Measurements from ENCODE around the gene CREB3L2. TPM values are rescaled to one million over a fixed set of nuclear protein-coding genes. Genes with fewer than 3 reads are reported as not detected.
"Not testable (repeated sequence)": the region's sequence is repeated elsewhere in the genome, so short reads cannot be mapped to it uniquely, and the experiment has no call there.

The CREB3L2 gene
- polyA plus RNA-seq, 3 donors: 7.9 to 14.1 (median 11.5) TPM

DNA sequence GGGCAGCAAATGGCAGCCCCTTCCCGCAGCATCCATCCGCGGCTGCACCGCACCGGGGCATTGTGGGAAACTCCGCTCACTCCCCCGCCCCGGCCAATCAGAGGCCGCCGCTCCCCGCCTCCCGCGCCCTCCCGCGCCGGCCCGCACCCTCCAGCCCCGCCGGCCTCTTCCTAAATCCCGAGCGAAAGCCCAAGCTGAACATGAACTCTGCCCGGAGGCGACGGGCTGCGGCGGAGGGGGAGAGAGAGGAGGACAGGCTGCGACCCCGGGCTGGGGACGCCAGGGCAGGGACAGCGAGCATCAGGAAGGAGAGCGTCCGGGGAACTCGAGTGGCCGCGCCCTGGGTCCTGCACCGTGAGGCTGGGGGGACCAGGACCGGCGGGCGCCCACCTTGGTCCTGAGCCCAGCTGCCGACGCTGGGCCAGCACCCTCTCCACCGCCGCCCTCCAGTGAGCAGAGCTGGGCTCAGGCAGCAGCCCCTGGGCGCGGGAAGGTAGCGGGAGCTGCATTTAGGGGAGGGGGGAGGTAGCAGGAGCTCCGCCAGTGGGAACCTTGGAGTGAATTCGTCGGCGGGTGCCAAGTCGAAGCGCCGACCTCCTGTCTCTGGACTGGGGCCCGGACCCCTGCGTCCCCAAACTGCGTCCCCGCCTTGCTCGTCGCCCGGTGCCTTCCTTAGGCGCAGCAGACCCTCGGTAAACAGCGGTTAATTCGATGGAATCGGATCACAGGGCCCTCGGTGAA, 154.9 kb downstream of the CREB3L2 start, which contains the start of gene DGKI:
Gene DGKI, minus strand, starts transcription at position 148 of the 741 bp plus-strand sequence.
- WGBS, 3 donors: 2 to 3% (median 2%) methylated on average over 54 to 66 of the region's 66 CpGs
- no peak within 1 kb of the TSS for H3K27ac ChIP-seq (ENCODE audit: low read depth, low read length)

DNA sequence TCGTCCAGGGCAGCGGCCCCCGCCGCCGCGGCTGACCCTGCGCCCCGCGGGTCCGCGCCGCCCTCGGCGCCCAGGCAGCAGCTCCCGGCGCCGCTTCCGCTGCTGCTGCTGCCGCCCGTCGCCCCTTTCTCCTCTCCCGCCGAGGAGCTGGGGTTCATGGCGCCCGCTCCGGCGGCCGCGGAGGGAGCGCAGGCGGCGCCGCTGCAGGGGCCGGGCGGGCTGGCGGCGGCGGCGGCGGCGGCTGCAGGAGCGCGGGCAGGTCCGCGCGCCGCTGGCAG, 155.4 kb downstream of the CREB3L2 start:
- H3K27ac ChIP-seq (ENCODE audit: low read depth, low read length): no peak overlapping the region
- WGBS, 3 donors: 0% methylated on average over 19 to 47 of the region's 47 CpGs

DNA sequence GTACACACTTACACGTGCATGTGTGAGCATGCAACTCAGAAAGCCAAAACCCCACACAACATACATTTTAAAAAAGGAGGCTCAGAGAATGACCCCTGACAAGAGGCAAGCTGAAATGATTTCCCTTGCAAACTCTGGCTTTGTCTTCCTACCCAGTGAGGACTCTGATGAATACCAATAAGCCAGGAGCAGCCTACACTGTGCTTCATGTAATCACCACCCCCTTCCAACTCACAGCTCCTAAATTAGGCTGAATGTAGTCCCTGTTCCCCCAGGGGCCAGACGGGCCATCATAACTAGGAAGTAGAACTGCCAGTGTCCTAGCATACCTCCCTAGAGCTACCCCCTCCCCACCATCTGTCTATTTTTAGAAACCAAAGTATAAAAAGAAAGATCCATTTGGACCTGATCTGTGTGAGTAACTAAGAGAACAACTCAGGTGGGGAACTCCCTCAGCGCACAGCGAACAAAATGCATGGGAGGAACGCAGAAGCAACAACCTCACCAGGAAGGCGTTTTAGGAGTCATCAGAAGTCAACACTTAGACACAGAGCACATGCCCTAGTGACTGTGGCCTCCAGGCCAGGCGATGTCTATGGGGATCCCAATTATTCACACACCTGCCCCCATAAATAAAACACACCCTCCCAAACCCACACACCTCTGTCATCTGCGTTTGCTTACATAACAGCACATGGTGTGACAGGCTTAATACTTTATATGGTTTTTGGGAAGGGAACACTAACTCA, 157.0 kb downstream of the CREB3L2 start:
- 81 to 85% (median 84%) methylated on average over 8 of the region's 8 CpGs for WGBS, 3 donors

DNA sequence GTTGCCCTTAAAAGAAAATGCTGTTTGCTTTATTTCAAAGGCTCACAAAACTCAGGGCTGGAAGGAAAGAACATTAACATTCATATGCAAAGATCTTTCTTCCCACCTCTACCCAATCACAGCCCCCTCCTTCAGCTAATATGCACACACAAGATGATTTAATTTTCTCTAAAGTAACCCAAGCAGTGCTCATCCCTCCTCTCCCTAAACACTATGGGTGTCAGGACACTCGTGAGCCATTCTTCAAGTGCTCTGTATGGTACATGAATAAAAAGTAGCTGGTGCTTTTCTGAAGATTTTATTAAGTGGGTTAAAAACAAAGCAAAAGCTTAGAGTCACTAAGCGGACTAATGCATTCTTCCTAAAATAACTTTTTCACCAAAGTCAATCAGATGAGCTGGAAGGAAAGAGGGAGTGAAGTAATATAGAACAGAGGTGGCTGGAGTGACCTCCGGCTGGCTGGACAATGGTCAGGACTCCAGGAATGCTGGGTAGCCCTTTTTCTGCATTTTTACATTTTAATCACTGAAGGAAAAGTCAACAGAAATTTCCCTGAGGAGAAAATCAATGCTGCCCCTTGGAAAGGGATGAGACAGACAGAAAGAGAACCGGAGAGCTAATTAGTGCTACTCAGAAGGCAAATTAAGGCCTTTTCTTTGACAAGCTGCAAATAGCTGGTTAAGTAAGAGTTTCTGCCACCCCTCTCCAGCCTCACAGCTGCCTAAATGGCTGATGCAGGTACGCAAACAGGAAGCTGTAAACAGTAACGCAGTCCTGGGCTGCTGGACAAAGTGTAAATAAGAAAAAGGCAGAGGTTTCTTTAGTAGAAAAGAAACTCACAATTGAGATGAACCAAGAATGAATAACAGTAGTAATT, 161.7 kb downstream of the CREB3L2 start:
- H3K27ac ChIP-seq (ENCODE audit: low read depth, low read length): no peak overlapping the region
- WGBS, 3 donors: 69 to 76% (median 75%) methylated on average over 6 of the region's 6 CpGs

More for the DNA sequence above, 157.0 kb downstream of the CREB3L2 start:
- no peak overlapping the region for H3K27ac ChIP-seq (ENCODE audit: low read depth, low read length)

DNA sequence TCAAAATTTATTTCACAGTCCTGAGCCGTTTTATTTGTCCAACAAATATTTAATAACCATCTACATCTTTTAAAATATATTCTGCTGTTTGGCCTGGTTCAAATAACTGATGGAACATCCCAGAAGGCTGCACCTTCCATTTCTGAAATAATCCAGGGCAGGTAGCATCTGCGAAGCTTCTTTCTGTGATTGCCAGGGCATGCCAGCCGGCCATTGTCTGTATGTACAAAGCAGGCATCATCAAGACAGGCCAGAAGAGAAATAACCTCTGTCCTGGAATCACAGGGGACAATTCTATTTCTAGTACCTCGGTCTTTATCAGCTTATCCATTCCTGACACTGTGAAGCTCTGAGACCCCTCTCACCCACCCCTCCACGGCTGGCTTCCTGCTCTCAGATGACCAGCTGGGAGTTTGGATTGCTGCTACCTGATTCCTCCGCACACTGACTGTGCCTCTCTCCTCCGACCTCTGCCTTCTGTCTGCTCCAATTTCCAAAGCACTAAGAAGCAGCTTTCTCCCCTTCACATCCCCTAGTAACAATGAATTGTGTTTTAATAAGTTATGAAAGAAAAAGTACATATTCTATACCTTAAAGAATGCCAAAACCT, 163.1 kb downstream of the CREB3L2 start:
- 85 to 87% (median 86%) methylated on average over 7 of the region's 7 CpGs for WGBS, 3 donors
- no peak overlapping the region for H3K27ac ChIP-seq (ENCODE audit: low read depth, low read length)

DNA sequence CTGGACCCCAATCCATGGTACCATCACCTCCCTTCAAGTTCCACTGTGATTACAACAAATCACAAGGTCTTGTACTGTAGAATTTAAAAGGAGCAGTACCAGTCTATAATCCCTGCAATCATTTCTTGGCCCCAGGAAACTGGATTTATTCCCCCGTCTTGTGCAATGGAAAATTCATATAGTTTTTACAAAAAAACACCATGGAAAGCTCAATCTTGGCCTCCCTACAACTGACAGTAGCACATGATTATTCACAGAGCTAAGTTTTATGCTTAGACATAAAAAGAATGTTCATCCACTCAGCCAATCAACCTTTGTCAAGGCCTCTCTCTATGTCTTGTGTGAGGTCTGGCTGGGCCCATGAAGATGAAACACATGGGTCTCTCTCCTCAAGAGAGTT, 165.3 kb downstream of the CREB3L2 start:
- 50 to 92% (median 90%) methylated on average over 1 of the region's 1 CpG for WGBS, 3 donors
- no peak overlapping the region for H3K27ac ChIP-seq (ENCODE audit: low read depth, low read length)

DNA sequence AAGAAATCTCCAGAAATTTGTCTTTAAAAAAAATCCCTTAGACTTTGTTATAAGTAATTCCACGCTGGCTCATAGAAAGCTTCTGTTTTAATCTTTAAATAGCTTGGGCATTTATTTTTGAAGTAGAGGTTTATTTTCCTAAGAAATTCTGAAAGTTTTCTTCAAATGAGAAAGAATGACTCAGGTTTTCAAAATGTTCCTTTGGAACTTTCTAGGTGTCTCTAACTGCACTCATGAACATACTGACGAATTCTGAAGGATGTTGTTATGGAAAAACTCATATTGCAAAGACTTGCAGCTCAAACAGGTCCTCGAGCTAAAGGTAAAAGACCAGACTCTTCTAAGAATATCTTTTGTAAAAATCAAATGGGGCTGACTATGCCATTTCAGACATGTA, 165.8 kb downstream of the CREB3L2 start:
- no peak overlapping the region for H3K27ac ChIP-seq (ENCODE audit: low read depth, low read length)
- 85 to 91% (median 87%) methylated on average over 3 of the region's 3 CpGs for WGBS, 3 donors

DNA sequence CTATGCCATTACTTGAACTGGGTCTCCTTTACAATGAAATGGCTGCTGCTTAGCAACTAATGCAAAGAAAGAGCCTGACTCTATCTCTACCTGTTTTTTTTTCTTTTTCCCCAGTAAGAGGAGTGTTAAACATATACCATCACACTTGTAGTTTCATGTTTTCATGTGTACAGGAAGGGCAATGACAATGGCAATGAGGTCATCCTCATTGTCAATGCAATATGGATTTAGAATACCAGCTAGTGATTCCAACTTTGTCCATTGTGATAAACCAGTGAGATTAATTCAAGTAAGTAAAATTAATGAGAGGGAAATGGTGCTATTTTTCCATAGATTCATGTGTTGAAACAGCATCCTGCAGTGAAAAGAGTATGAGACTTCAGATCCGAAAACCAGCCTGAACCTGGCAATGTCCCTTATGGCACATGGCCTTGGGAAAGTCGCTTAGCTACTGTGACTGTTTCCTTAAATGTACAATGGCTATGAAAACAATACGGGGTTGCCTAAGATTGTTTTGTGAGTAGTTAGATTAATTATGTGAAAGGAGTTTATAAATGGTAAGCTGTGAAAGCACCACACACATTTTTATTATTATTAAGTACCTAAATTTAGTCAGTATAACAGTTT, 166.3 kb downstream of the CREB3L2 start:
- WGBS, 3 donors: 58 to 81% (median 78%) methylated on average over 3 of the region's 3 CpGs
- no peak overlapping the region for H3K27ac ChIP-seq (ENCODE audit: low read depth, low read length)

DNA sequence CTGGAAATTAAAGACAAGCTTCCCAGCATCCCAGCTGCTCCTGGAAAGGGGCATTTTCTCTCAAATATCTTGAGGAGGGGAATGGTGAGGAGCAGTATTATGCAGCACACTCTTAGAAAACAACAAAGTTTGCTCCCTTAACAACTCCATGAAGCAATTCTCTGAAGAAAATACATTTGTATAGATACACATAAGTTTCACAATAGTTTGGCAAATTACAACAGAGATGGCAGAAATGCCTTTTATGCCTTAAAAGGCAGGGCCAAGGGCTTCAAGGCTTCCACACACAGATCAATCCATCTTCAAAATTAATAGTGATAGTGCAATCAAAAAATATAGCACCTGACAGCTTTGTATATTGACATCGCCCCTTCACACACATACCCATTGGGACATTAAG, 167.3 kb downstream of the CREB3L2 start:
- H3K27ac ChIP-seq (ENCODE audit: low read depth, low read length): no peak overlapping the region
- 93 to 98% (median 96%) methylated on average over 1 of the region's 1 CpG for WGBS, 3 donors

DNA sequence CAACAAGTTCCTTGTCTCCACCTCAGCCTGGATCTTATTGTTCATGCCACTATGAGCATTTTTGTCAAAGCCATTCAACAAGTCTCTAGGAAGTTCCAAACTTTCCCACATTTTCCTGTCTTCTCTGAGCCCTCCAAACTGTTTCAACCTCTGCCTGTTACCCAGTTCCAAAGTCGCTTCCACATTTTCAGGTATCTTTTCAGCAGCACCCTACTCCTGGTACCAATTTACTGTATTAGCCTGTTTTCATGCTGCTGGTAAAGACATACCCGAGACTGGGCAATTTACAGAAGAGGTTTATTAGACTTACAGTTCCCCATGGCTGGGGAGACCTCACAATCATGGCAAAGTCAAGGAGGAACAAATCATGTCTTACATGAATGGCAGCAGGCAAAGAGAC, 168.9 kb downstream of the CREB3L2 start:
- 71 to 95% (median 94%) methylated on average over 2 of the region's 2 CpGs for WGBS, 3 donors
- H3K27ac ChIP-seq (ENCODE audit: low read depth, low read length): not testable (repeated sequence)

DNA sequence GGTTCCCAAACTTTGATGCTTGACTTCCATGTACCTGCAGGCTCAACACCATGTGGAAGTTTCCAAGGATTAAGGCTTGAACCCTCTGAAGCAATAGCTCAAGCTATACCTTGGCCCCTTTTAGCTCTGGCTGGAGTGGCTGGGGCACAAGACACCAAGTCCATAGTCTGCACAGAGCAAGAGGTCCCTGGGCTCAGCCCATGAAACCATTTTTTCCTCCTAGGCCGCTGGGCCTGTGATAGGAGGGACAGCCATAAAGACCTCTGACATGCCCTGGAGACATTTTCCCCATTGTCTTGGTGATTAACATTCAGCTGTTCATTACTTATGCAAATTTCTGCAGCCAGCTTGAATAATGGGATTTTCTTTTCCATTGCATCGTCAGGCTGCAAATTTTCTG, 169.5 kb downstream of the CREB3L2 start:
- WGBS, 3 donors: 93 to 97% (median 94%) methylated on average over 2 of the region's 2 CpGs
- H3K27ac ChIP-seq (ENCODE audit: low read depth, low read length): no peak overlapping the region

DNA sequence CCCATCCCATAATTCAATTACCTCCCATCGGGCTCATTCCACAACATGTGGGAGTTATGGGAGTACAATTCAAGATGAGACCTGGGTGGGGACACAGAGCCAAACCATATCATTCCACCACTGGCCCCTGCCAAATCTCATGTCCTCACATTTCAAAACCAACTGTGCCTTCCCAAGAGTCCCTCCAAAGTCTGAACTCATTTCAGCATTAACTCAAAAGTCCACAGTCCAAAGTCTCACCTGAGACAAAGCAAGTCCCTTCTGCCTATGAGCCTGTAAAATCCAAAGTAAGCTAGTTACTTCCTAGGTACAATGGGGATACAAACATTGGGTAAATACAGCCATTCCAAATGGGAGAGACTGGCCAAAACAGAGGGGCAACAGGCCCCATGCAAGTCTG, 170.3 kb downstream of the CREB3L2 start:
- not testable (repeated sequence) for H3K27ac ChIP-seq (ENCODE audit: low read depth, low read length)
- WGBS, 3 donors: 84 to 92% (median 90%) methylated on average over 1 of the region's 1 CpG

DNA sequence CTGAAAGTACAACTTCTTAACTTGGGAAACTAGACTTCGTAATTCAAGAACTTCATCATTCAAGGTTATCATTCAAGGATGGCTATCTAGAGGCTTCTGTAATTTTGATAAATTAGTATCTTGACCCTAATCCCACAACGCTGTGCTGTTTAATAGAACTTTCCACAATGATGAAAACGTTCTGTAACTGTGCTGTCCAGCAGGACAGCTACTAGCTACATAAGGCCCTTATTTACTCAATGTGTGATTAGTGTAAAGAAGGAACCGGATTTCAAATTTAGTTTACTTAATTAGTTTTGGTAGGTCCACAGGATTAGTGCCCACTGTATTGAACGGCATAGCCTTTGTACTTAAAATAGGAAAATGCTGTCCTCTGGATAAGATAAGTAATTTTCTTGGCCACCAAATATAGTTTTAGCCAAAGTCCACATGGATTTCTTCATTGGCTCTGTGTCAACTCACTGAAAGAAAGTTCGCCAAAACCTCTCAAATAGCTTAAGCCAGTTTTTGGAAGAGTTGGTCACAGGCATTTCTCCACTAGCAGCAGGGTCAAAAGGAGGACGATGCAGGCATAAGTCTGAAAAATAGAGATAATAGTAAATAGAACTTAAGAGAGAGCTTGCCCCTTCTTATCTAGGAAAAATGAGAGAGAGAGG, 172.4 kb downstream of the CREB3L2 start:
- H3K27ac ChIP-seq (ENCODE audit: low read depth, low read length): no peak overlapping the region
- WGBS, 3 donors: 54 to 59% (median 58%) methylated on average over 7 of the region's 7 CpGs

DNA sequence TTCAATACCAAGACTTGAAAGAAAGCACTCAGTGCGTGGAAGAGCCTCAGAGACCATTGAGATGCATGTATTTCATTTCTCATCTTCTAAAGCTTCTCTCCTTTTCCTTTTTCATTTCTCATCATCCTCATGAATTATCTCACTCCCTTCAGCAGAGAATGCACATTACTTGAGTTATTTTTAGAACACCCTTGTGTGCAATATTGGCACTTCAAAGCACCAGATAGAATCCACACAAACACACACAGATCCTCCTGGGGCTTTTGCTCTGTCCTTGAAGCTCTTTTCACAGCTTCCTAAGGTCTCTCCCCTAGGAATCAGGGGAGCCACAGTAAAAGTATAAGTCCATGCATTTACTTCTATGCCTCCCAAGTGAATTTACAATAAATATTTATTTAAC, 173.4 kb downstream of the CREB3L2 start:
- H3K27ac ChIP-seq (ENCODE audit: low read depth, low read length): no peak overlapping the region
- 79 to 94% (median 92%) methylated on average over 1 of the region's 1 CpG for WGBS, 3 donors

DNA sequence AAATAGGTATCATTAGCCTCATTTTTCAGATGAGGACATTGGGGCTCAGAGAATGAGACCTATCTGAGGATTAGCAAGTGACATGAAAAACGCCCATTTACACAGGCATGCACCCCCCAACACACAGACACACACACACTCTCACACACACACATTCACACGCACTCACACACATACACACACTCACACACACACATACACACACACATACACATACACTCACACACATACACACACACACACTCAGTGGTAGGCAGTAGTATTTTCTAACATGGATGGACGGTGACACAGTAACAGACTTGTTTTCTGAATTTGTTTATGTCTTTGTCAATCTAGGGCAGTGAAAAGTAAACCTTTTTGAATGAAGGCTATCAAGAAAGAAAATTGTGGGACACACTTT, 176.4 kb downstream of the CREB3L2 start:
- H3K27ac ChIP-seq (ENCODE audit: low read depth, low read length): no peak overlapping the region
- WGBS, 3 donors: 86 to 93% (median 87%) methylated on average over 3 of the region's 3 CpGs

Data from adipose tissue (tissue), 3 donors.